Adrenal gland (tissue), 5 donors: ENCODE results near the gene CHD2.

Experiments
- POLR2A ChIP-seq, 2 donors: fragments of 450-650 bp; IDR thresholded peaks; one replicate each; pipeline ENCODE4 v1.6.1; 2017; ENCODE audit warnings: antibody characterized with exemption in 2 of 2, mild to moderate bottlenecking in 2 of 2, moderate library complexity in 1 of 2
- TF ChIP-seq, protein P1 (sequence below), 6 experiments: fragments of 450-650 bp in 4 of 6; fragments of 200-600 bp in 2 of 6; sonication (generic) in 1 of 6; IDR thresholded peaks; 1 replicate in 5 of 6; 2 replicates in 1 of 6; pipeline versions ENCODE4 v1.5.1 to v1.8.0; 2016 to 2021; ENCODE audit warnings: antibody characterized with exemption in 6 of 6, mild to moderate bottlenecking in 2 of 6, moderate library complexity in 1 of 6
- donor health status: DM: no; HTN: no; CAD: no.

GRCh38 chr15:93048426-93048721 lies 148.2 kb downstream of the CHD2 start:
- TF ChIP-seq, protein P1, sequence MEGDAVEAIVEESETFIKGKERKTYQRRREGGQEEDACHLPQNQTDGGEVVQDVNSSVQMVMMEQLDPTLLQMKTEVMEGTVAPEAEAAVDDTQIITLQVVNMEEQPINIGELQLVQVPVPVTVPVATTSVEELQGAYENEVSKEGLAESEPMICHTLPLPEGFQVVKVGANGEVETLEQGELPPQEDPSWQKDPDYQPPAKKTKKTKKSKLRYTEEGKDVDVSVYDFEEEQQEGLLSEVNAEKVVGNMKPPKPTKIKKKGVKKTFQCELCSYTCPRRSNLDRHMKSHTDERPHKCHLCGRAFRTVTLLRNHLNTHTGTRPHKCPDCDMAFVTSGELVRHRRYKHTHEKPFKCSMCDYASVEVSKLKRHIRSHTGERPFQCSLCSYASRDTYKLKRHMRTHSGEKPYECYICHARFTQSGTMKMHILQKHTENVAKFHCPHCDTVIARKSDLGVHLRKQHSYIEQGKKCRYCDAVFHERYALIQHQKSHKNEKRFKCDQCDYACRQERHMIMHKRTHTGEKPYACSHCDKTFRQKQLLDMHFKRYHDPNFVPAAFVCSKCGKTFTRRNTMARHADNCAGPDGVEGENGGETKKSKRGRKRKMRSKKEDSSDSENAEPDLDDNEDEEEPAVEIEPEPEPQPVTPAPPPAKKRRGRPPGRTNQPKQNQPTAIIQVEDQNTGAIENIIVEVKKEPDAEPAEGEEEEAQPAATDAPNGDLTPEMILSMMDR (IDR thresholded peaks at IDR 0.05), result no peak
- no peak for TF ChIP-seq POLR2A (IDR thresholded peaks at IDR 0.05)
